C4-2B (cell line): ENCODE measurements around the gene PRDX3.

Experiments used
- H3K27ac ChIP-seq: fragments of 450-650 bp; 2 replicates; pipeline ENCODE4 v1.5.1; 2017
- CTCF ChIP-seq: fragments of 450-650 bp; conservative IDR thresholded peaks from 2 replicates; pipeline ENCODE4 v1.5.1; 2017; ENCODE audit warnings: mild to moderate bottlenecking
- ZFX ChIP-seq: fragments of 450-650 bp; IDR thresholded peaks from 2 replicates; pipeline ENCODE4 v1.6.1; 2017

The PRDX3 gene

GRCh38 chr10:119178372-119179119 is at the start of gene PRDX3:
TSS of gene PRDX3 (minus strand) at chr10:119178812. CDS start at chr10:119178790, 22 bp downstream.
- H3K27ac ChIP-seq = peak within 1 kb of the TSS; percentile 76
- TF ChIP-seq ZFX (peak; percentile 64; the same call in 1 of the 2 replicates), CTCF (no peak)

- H3K27ac ChIP-seq = no peak overlapping the region
- TF ChIP-seq CTCF (no peak), ZFX (no peak)
Observed at GRCh38 chr10:119227825-119228224, 49.2 kb upstream of the PRDX3 start.

- TF ChIP-seq CTCF = no peak
- no peak for TF ChIP-seq ZFX
- H3K27ac ChIP-seq = no peak overlapping the region
Observed at GRCh38 chr10:119225083-119225658, 46.6 kb upstream of the PRDX3 start.

GRCh38 chr10:119222966-119223386 is 44.4 kb upstream of the PRDX3 start:
- H3K27ac ChIP-seq = no peak overlapping the region
- TF ChIP-seq CTCF = no peak
- TF ChIP-seq ZFX = no peak

GRCh38 chr10:119222537-119222936 is 43.9 kb upstream of the PRDX3 start:
- no peak overlapping the region for H3K27ac ChIP-seq
- TF ChIP-seq CTCF (no peak), ZFX (no peak)

GRCh38 chr10:119221666-119222065 is 43.1 kb upstream of the PRDX3 start:
- no peak overlapping the region for H3K27ac ChIP-seq
- no peak for TF ChIP-seq CTCF
- TF ChIP-seq ZFX = no peak

GRCh38 chr10:119221201-119221600 is 42.6 kb upstream of the PRDX3 start:
- TF ChIP-seq CTCF = no peak
- TF ChIP-seq ZFX = no peak

More at GRCh38 chr10:119221201-119221600, 42.6 kb upstream of the PRDX3 start:
- H3K27ac ChIP-seq = no peak overlapping the region
